ENCODE measurements around the gene MGST1.
"Not testable (repeated sequence)": the region's sequence is repeated elsewhere in the genome, so short reads cannot be mapped to it uniquely, and the experiment has no call there.

MGST1 gene

GRCh38 chr12:16358878-16359277 lies 11.4 kb downstream of the MGST1 start:
- no peak for ATAC-seq

- ATAC-seq, result no peak
Measured at GRCh38 chr12:16359512-16360491, 12.4 kb downstream of the MGST1 start.

GRCh38 chr12:16361142-16361783 lies 13.8 kb downstream of the MGST1 start:
- no peak for ATAC-seq

- no peak for ATAC-seq
Measured at GRCh38 chr12:16362550-16362949, 15.1 kb downstream of the MGST1 start.

- no peak for ATAC-seq
Measured at GRCh38 chr12:16369156-16369555, 21.7 kb downstream of the MGST1 start.

GRCh38 chr12:16370096-16370495 lies 22.7 kb downstream of the MGST1 start:
- no peak for ATAC-seq

GRCh38 chr12:16382652-16383312 lies 35.3 kb downstream of the MGST1 start:
- ATAC-seq, result not testable (repeated sequence)

GRCh38 chr12:16384732-16385131 lies 37.3 kb downstream of the MGST1 start:
- no peak for ATAC-seq

- ATAC-seq, result no peak
Measured at GRCh38 chr12:16385782-16386646, 38.6 kb downstream of the MGST1 start.

GRCh38 chr12:16387919-16388318 lies 40.5 kb downstream of the MGST1 start:
- no peak for ATAC-seq

GRCh38 chr12:16389594-16389993 lies 42.1 kb downstream of the MGST1 start:
- ATAC-seq, result no peak

GRCh38 chr12:16392846-16393535 lies 45.5 kb downstream of the MGST1 start:
- no peak for ATAC-seq

GRCh38 chr12:16399101-16399500 lies 51.7 kb downstream of the MGST1 start:
- ATAC-seq, result no peak

- ATAC-seq, result not testable (repeated sequence)
Measured at GRCh38 chr12:16401835-16402234, 54.4 kb downstream of the MGST1 start.

GRCh38 chr12:16407346-16407745 lies 59.9 kb downstream of the MGST1 start:
- ATAC-seq, result no peak
